GM23338 (cell line): ENCODE data around the gene FAHD1. TPM values are rescaled to one million over a fixed set of nuclear protein-coding genes. Genes with fewer than 3 reads are reported as not detected.

ENCODE experiments used
- ATAC-seq: fragments of 200-7000 bp; cut with Tn5 transposase; 3 replicates; pipeline ENCODE4 v1.9.1; 2020
- DNase-seq: peaks from one replicate; pipeline ENCODE4 v3.0.0-alpha.2; 2015; ENCODE audit warnings: low spot score
- H2AFZ ChIP-seq: fragments of 200-600 bp; sonication (generic); 2 replicates; pipeline ENCODE4 v1.8.0; 2016; ENCODE audit warnings: antibody characterized with exemption, mild to moderate bottlenecking, moderate library complexity
- H3F3A ChIP-seq: fragments of 200-600 bp; sonication (generic); replicated peaks from 2 replicates; pipeline ENCODE4 v1.8.0; 2017; ENCODE audit warnings: antibody characterized with exemption, mixed run types, low read depth
- H3K27ac ChIP-seq: fragments of 200-600 bp; sonication (generic); 2 replicates; pipeline ENCODE4 v1.6.1; 2016; ENCODE audit warnings: low read depth
- H3K27me3 ChIP-seq: fragments of 200-600 bp; sonication (generic); 2 replicates; pipeline ENCODE4 v1.8.0; 2016; ENCODE audit warnings: mild to moderate bottlenecking, mixed run types, moderate library complexity; ENCODE audit not compliant: insufficient read depth
- H3K36me3 ChIP-seq: fragments of 200-600 bp; sonication (generic); 2 replicates; pipeline ENCODE4 v1.8.0; 2016; ENCODE audit warnings: mild to moderate bottlenecking; ENCODE audit not compliant: insufficient read depth
- H3K4me1 ChIP-seq: fragments of 200-600 bp; sonication (generic); 2 replicates; pipeline ENCODE4 v1.8.0; 2016; ENCODE audit warnings: mild to moderate bottlenecking, moderate library complexity; ENCODE audit not compliant: insufficient read depth
- H3K4me2 ChIP-seq: fragments of 200-600 bp; sonication (generic); 2 replicates; pipeline ENCODE4 v1.7.1; 2017; ENCODE audit warnings: mixed run types
- H3K4me3 ChIP-seq: fragments of 200-600 bp; sonication (generic); 2 replicates; pipeline ENCODE4 v1.6.1; 2016; ENCODE audit warnings: mixed run types
- H3K79me2 ChIP-seq: fragments of 200-600 bp; sonication (generic); replicated peaks from 2 replicates; pipeline ENCODE4 v1.8.0; 2017; ENCODE audit warnings: mild to moderate bottlenecking; ENCODE audit not compliant: insufficient read depth
- H3K9me2 ChIP-seq: fragments of 200-600 bp; sonication (generic); 2 replicates; pipeline ENCODE4 v1.8.0; 2017; ENCODE audit not compliant: insufficient read depth
- H4K20me1 ChIP-seq: fragments of 200-600 bp; sonication (generic); replicated peaks from 2 replicates; pipeline ENCODE4 v1.8.0; 2017; ENCODE audit warnings: mild to moderate bottlenecking; ENCODE audit not compliant: insufficient read depth
- H3K27ac Mint-ChIP-seq: 2 replicates; pipeline ENCODE4 v1.8.0; 2020; ENCODE audit warnings: inconsistent platforms, mild to moderate bottlenecking, moderate library complexity, mixed read lengths
- H3K27me3 Mint-ChIP-seq: 3 replicates; pipeline ENCODE4 v1.8.0; 2022; ENCODE audit warnings: low read depth, mild to moderate bottlenecking, moderate library complexity, mixed read lengths, inconsistent platforms; ENCODE audit not compliant: insufficient read depth, poor library complexity
- H3K36me3 Mint-ChIP-seq: 3 replicates; pipeline ENCODE4 v1.8.0; 2021; ENCODE audit warnings: low read depth, mild to moderate bottlenecking, inconsistent platforms, moderate library complexity, mixed read lengths
- H3K4me1 Mint-ChIP-seq: 3 replicates; pipeline ENCODE4 v1.8.0; 2020; ENCODE audit warnings: mild to moderate bottlenecking, inconsistent platforms, mixed read lengths
- H3K4me3 Mint-ChIP-seq: 3 replicates; pipeline ENCODE4 v1.8.0; 2021; ENCODE audit warnings: moderate library complexity, mild to moderate bottlenecking, inconsistent platforms, mixed read lengths
- H3K9me3 Mint-ChIP-seq: 3 replicates; pipeline ENCODE4 v1.8.0; 2020; ENCODE audit warnings: moderate library complexity, mild to moderate bottlenecking, inconsistent platforms, mixed read lengths
- CREB1 ChIP-seq: fragments of 250-450 bp; sonication (Bioruptor Pico); IDR thresholded peaks from 2 replicates; pipeline ENCODE4 v1.5.0; 2020; ENCODE audit warnings: low read depth, mild to moderate bottlenecking, moderate library complexity
- EZH2 ChIP-seq: fragments of 200-600 bp; sonication (generic); IDR thresholded peaks from one replicate; pipeline ENCODE4 v1.8.0; 2017; ENCODE audit warnings: antibody characterized with exemption, mild to moderate bottlenecking, low read depth; ENCODE audit not compliant: unreplicated experiment
- EZH2phosphoT487 ChIP-seq: fragments of 200-600 bp; sonication (generic); IDR thresholded peaks from one replicate; pipeline ENCODE4 v1.8.1; 2018; ENCODE audit warnings: antibody characterized with exemption; ENCODE audit not compliant: unreplicated experiment
- POLR2AphosphoS5 ChIP-seq: IDR thresholded peaks from 2 replicates; pipeline ENCODE4 v1.6.1; 2016; ENCODE audit warnings: antibody characterized with exemption, low read depth
- STAT1 ChIP-seq: IDR thresholded peaks from one replicate; pipeline ENCODE4 v1.6.1; 2016; ENCODE audit warnings: antibody characterized with exemption; ENCODE audit not compliant: unreplicated experiment
- ZNF114 ChIP-seq: fragments of 250-450 bp; sonication (Bioruptor Pico); IDR thresholded peaks from 2 replicates; pipeline ENCODE4 v1.5.0; 2020; ENCODE audit warnings: mild to moderate bottlenecking, moderate library complexity
- ZNF331 ChIP-seq: fragments of 250-450 bp; sonication (Bioruptor Pico); IDR thresholded peaks from 2 replicates; pipeline ENCODE4 v1.5.0; 2020; ENCODE audit warnings: low read depth, mild to moderate bottlenecking, moderate library complexity
- polyA plus RNA-seq: library from polyadenylated mRNA; unstranded; fragments of >200 nt; fragmentation: Nextera tagmentation; extraction: Ambion mirVana; gene quantifications from 2 replicates; pipeline ENCODE4 v1.2.1, GENCODE V29; 2016
- total RNA-seq: library from RNA; depleted of rRNA; stranded (reverse); fragments of >200 nt; shearing (Covaris generic); gene quantifications from 2 replicates; pipeline ENCODE4 v1.2.3, GENCODE V29; 2014
- TF ChIP-seq, protein P1 (sequence below): IDR thresholded peaks from 2 replicates; pipeline ENCODE4 v1.6.1; 2016; ENCODE audit warnings: antibody characterized with exemption
- TF ChIP-seq, protein P2 (sequence below): IDR thresholded peaks from one replicate; pipeline ENCODE4 v1.6.1; 2018; ENCODE audit warnings: antibody characterized with exemption; ENCODE audit not compliant: unreplicated experiment
- TF ChIP-seq, protein P3 (sequence below), 2 experiments: fragments of 200-600 bp in 1 of 2; sonication (generic) in 1 of 2; conservative IDR thresholded peaks; 2 replicates each; pipeline versions ENCODE4 v1.5.1 to v1.6.1; 2016 to 2017; ENCODE audit warnings: antibody characterized with exemption in 2 of 2, low read depth in 2 of 2, mild to moderate bottlenecking in 2 of 2, moderate library complexity in 1 of 2

The FAHD1 gene
- total and polyA plus RNA-seq, 2 experiments from 2014 or later: 21.0 to 23.9 TPM

DNA sequence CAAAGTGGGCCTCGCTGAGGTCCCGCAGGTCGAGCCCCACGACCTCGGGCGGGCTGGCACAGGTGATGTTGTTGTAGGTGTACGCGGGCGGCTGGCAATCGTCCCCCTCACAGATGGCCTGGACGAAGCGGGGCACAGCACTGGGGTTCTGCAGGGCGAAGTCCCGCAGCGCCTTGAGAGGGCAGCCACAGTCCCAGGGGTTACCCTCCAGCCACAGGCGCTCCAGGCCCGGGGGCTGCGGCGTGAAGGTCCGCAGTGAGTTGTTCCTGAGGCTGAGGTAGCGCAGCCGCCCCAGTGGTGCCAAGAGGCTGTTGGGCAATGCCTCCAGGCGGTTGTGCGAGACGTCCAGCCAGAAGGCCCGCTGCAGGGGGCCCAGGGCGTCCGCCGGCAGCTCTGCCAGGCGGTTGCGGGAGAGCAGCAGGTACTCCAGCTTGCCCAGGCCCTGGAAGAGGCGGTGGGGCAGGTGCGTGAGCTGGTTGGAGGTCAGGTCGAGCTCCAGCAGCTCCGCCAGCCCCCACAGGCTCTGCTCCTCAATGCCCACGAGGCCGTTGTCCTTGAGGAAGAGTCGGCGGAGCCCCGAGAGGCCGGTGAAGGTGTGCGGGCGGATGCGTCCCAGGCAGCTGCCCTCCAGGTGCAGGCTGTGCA lies 36.3 kb upstream of the FAHD1 start (continued):
- TF ChIP-seq ZNF331 (CRISPR knock-in tag): no peak
- TF ChIP-seq, protein P1, sequence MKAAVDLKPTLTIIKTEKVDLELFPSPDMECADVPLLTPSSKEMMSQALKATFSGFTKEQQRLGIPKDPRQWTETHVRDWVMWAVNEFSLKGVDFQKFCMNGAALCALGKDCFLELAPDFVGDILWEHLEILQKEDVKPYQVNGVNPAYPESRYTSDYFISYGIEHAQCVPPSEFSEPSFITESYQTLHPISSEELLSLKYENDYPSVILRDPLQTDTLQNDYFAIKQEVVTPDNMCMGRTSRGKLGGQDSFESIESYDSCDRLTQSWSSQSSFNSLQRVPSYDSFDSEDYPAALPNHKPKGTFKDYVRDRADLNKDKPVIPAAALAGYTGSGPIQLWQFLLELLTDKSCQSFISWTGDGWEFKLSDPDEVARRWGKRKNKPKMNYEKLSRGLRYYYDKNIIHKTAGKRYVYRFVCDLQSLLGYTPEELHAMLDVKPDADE: no peak
- no peak for TF ChIP-seq ZNF114 (CRISPR knock-in tag)
- no peak for TF ChIP-seq EZH2phosphoT487
- no peak for TF ChIP-seq POLR2AphosphoS5
- TF ChIP-seq, protein P2, sequence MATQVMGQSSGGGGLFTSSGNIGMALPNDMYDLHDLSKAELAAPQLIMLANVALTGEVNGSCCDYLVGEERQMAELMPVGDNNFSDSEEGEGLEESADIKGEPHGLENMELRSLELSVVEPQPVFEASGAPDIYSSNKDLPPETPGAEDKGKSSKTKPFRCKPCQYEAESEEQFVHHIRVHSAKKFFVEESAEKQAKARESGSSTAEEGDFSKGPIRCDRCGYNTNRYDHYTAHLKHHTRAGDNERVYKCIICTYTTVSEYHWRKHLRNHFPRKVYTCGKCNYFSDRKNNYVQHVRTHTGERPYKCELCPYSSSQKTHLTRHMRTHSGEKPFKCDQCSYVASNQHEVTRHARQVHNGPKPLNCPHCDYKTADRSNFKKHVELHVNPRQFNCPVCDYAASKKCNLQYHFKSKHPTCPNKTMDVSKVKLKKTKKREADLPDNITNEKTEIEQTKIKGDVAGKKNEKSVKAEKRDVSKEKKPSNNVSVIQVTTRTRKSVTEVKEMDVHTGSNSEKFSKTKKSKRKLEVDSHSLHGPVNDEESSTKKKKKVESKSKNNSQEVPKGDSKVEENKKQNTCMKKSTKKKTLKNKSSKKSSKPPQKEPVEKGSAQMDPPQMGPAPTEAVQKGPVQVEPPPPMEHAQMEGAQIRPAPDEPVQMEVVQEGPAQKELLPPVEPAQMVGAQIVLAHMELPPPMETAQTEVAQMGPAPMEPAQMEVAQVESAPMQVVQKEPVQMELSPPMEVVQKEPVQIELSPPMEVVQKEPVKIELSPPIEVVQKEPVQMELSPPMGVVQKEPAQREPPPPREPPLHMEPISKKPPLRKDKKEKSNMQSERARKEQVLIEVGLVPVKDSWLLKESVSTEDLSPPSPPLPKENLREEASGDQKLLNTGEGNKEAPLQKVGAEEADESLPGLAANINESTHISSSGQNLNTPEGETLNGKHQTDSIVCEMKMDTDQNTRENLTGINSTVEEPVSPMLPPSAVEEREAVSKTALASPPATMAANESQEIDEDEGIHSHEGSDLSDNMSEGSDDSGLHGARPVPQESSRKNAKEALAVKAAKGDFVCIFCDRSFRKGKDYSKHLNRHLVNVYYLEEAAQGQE: no peak
- no peak for TF ChIP-seq CREB1

DNA sequence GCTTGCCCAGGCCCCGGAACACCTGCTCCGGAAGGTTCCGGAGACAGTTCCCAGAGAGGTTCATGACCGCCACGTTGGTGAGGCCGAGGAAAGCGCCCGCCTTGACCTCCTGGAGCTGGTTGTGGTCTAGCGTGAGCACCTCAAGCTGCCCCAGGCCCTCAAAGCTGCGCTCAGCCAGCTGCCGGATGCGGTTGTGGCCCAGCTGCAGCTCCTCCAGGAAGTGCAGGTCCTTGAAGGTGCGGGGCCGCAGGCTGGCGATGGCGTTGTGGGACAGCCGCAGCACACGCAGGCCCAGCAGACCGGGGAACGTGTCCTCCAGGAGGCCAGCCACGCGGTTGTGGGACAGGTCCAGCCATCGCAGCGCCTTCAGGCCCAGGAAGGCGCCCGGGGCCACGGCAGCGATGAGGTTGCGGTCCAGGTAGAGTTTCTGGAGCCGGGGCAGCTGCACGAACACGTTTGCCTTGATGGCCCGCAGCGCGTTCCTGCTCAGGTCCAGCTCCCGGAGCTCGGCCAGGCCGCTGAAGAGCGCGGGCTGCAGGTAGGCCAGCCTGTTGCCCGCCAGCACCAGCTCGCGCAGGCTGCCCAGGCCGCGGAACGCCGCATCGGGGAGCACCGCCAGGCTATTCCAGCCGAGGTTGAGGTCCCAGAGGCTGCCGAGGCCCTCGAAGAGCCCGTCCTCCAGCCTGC lies 35.6 kb upstream of the FAHD1 start:
- ATAC-seq (no peak), DNase-seq (peak; percentile 28)
- H4K20me1 ChIP-seq: no peaks in the 10 kb centered on the region
- no peak overlapping the region for H3K4me3 ChIP-seq
- no peak overlapping the region for H2AFZ ChIP-seq
- H3K36me3 ChIP-seq: no peaks in the 10 kb centered on the region
- peaks cover 2% of the 10 kb centered on the region; the same call in 1 of the 2 replicates for H3K79me2 ChIP-seq
- H3K4me1 ChIP-seq: no peaks in the 10 kb centered on the region
- H3K27ac Mint-ChIP-seq: no peak overlapping the region
- no peaks in the 10 kb centered on the region for H3K9me2 ChIP-seq
- peaks cover 3% of the 10 kb centered on the region; the same call in 2 of the 3 replicates for H3K9me3 Mint-ChIP-seq
- no peak overlapping the region for H3K27ac ChIP-seq
- H3K4me3 Mint-ChIP-seq: no peak overlapping the region
- H3K4me2 ChIP-seq: no peak overlapping the region
- H3K27me3 Mint-ChIP-seq: no peaks in the 10 kb centered on the region
- no peaks in the 10 kb centered on the region for H3K27me3 ChIP-seq
- no peaks in the 10 kb centered on the region for H3K4me1 Mint-ChIP-seq
- no peaks in the 10 kb centered on the region for H3F3A ChIP-seq
- peaks cover 9% of the 10 kb centered on the region; the same call in 2 of the 3 replicates for H3K36me3 Mint-ChIP-seq
- TF ChIP-seq ZNF331 (CRISPR knock-in tag) (no peak), CREB1 (no peak), EZH2 (no peak), ZNF114 (CRISPR knock-in tag) (no peak), POLR2AphosphoS5 (no peak), STAT1 (no peak)
- TF ChIP-seq, protein P3, sequence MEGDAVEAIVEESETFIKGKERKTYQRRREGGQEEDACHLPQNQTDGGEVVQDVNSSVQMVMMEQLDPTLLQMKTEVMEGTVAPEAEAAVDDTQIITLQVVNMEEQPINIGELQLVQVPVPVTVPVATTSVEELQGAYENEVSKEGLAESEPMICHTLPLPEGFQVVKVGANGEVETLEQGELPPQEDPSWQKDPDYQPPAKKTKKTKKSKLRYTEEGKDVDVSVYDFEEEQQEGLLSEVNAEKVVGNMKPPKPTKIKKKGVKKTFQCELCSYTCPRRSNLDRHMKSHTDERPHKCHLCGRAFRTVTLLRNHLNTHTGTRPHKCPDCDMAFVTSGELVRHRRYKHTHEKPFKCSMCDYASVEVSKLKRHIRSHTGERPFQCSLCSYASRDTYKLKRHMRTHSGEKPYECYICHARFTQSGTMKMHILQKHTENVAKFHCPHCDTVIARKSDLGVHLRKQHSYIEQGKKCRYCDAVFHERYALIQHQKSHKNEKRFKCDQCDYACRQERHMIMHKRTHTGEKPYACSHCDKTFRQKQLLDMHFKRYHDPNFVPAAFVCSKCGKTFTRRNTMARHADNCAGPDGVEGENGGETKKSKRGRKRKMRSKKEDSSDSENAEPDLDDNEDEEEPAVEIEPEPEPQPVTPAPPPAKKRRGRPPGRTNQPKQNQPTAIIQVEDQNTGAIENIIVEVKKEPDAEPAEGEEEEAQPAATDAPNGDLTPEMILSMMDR (conservative IDR thresholded peaks at IDR 0.05; ENCODE audit: low read depth in 2 of 2): no peak
